Stimulated activated CD8-positive, alpha-beta memory T cell treated with anti-CD3 and anti-CD28 coated beads, Interleukin-15, amount 100 ng/mL, for 24 hours (primary cell): ENCODE results near the gene OTOP2.
A peak's percentile ranks its signal among the peaks of the same experiment; 100 is the strongest.
"Not testable (repeated sequence)": the region's sequence is repeated elsewhere in the genome, so short reads cannot be mapped to it uniquely, and the experiment has no call there.

ENCODE experiments used
- DNase-seq: peaks from one replicate; pipeline ENCODE4 v3.0.0-alpha.2; 2020; ENCODE audit warnings: low read depth

The OTOP2 gene

GRCh38 chr17:74901353-74902135, 22.5 kb upstream of the OTOP2 start:
- DNase-seq = no peak

DNA sequence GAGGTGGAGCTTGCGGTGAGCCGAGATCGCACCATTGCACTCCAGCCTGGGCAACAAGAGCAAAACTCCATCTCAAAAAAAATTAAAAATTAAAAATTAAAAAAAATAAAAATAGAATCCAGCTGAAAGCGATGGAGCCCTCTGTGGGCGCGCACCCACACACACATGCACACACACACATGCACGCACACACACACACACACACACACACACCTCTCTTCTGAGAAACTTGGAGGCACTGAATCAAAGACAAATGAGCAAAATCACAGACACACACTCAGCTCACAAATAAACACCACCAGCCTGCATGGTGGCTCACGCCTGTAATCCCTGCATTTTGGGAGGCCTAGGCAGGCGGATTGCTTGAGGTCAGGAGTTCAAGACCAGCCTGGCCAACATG, 21.0 kb upstream of the OTOP2 start:
- DNase-seq = no peak

GRCh38 chr17:74903671-74904070, 20.4 kb upstream of the OTOP2 start:
- no peak for DNase-seq

DNA sequence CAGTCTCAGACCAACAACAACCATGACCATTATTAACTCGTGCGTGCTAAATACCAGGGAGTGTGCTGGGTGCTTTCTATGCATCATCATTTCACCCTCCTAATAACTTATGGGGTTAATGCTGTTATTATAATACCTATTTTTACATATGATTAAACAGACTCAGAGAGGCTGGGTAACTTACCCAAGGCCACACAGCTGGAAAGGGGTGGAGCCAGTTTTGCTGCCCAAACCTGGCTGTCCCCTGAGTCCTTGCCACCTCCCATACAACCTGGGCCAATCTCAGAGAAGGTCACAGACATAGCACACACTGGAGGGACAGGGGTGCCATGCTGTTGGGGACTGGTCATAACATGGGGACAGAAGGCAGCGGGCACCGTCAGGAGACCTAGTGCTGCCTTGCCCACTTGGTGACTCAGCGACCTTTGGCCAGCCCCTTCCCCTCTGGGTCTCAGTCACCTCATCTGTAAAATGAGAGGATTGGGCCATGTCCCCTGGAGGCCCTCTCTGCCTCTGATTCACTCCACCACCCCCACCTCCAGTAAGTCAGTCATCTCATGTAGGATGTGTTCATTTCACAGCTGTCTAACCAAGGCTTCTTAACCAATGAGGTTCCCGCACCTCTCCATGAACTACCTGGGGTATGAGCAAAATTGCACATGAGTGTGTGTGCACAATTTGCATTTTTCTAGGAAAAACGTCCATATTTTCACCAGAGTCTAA, 19.2 kb upstream of the OTOP2 start:
- DNase-seq = no peak

- not testable (repeated sequence) for DNase-seq
Observed at GRCh38 chr17:74906214-74906793, 17.8 kb upstream of the OTOP2 start.

- no peak for DNase-seq
Observed at GRCh38 chr17:74907012-74907411, 17.1 kb upstream of the OTOP2 start.

DNA sequence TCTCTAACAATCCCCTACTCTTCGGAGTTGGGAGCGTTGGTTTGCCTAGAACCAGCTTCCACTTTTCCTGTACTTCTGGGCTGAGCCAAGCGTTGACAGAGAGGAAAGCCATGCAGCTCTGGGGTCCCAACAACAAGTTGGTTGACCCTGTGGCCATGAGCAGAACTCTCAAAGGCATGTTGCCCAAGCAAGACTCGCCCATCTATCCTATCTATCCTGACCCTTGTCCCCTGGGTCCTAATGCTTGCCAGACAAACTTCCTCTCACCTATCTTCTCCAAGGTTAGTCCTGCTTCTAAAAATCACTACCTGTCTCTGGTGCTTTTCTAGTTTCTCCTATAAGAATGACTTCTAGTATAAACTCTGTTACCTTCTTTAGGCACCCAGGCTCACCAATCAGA, 15.0 kb upstream of the OTOP2 start:
- not testable (repeated sequence) for DNase-seq

DNA sequence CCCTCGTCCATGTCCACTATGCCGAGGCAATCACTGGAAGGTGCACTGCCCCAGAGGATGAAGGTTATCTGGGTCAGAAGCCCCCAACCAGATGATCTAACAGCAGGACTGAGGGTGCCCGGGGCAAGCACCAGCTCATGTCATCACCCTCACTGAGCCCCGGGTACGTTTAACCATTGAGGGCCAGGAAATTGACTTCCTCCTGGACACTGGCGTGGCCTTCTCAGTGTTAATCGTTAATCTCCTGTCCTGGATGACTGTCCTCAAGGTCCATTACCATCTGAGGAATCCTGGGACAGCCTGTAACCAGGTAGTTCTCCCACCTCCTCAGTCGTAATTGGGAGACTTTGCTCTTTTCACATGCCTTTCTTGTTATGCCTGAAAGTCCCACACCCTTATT, 12.7 kb upstream of the OTOP2 start:
- DNase-seq = not testable (repeated sequence)

DNA sequence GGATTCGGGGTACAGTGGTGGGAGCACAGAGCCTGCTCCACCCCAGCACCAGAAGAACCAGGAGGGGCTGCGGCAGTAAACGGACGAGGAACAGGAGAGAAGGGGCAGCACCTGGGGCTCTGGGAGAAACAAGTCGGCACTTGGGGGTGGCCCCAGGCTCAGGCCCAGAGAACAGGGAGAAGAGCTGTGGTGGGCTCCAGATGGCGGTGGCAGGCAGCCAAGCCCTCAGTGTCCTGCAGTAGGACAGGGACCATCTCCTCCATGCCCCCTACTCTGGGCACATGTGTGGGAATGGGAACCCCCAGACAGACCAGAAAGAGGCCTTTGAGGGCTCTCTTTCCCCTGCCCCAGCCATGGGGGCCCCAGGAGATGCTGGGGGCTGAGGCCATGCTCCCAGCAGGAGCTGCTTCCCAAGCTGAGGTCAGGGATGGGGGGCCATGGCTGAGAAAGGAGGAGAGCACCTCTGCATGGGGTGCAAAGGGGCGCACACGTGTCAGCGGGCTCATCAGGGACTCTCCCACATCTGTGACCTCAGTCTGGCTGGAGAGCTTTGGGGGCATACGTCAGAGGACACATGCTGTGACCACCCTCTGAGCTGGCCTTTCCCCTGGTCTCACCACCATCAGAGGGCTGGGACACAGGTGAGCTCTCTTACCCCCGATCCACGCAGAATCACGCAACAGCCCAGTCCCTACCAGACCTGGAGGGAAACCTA, 7.8 kb upstream of the OTOP2 start:
- no peak for DNase-seq

DNA sequence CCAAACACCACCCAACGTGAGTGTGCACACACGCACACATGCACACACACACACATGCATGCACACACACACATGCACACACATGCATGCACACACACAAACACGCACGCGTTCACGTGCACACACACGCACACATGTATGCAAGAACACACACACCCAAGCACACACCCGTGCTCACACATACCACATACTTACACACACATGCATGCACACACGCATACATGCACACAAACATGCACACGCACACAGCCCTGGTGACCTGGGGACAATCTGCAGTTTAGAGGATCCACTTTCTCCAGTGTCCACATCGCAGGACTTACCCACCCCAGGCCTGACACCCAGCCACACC, 7.2 kb upstream of the OTOP2 start:
- DNase-seq = no peak

DNA sequence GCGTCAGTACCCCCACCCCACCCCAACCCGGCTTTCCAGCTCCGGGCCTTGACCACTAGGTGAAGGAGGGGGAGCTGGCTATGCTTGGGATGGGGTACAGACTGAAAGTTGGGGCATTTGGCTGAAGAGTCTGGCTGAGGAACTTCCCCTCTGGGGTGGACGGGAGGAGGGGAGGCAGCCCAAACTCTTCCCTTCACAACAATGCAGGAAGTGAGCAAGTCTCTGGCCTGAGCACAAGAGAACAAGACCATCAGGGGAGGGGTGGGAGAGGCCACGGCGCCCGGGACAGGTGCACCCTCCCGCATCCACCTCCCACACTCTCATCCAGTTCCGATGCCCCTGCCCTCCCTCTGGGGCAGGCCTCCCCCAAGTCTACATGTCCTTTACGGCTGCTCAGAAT, 6.6 kb upstream of the OTOP2 start:
- no peak for DNase-seq

- no peak for DNase-seq
Observed at GRCh38 chr17:74918906-74919305, 5.2 kb upstream of the OTOP2 start.

DNA sequence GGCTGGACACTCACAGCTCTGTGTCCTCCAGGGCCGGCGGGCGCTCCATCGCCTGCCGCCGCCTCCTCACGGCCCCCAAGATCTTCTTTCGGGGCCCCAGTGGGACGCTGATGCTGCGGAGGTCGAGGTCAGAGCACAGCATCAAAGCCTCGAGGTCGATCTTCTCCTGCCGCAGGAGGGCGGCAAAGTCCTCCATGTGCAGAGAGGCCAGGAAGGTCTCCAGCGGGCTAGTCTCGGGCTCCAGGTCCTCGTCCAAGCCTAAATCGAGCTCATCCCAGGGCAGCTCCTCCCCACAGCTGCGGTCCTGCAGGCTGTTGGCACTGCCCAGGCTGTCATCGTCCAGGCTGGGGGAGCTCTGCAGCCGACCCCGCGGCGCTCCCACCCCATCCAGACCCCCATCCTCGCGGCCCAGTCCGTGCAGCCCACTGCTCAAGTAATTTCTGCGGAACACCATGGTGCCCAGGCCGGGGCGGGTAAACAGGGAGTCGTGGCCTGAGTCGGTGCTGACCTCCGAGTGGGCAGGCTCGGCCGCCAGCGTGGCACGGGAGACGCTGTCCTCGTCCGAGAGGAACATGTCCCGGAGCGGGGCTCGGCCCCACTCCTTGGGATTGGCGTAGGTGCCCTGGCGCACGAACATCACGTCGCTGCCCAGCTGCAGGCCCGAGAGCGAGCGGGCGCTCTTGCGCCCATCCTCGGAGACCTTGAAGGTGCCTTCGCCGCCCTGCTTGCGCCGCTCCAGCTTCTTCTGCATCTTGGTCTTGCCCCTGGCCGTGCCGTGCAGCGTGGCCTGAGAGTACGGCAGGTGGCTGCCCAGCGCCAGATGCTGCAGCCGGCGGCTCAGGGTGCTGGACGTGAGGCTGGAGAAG, 4.4 kb upstream of the OTOP2 start:
- no peak for DNase-seq

- no peak for DNase-seq
Observed at GRCh38 chr17:74920306-74920620, 3.8 kb upstream of the OTOP2 start.

DNA sequence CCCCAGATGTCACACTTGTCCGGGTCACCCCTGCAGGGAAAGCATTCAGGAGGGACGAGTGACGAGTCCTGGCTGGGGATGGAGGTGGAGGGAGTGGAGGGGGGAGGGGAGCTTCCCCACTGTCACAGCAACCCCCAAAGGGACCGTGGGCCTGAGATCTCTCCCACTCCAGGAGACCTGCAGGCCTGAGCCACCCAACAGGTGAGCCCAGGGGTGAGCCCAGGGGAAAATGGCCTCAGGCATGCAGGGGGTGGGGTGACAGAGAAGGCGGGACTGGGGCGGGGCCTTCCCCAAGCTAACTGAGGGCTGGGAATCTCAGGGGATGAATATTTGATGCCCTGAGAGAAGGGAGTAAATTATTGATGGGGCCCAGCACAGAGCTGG, 3.4 kb upstream of the OTOP2 start:
- no peak for DNase-seq

- DNase-seq = no peak
Observed at GRCh38 chr17:74921026-74921681, 2.9 kb upstream of the OTOP2 start.

DNA sequence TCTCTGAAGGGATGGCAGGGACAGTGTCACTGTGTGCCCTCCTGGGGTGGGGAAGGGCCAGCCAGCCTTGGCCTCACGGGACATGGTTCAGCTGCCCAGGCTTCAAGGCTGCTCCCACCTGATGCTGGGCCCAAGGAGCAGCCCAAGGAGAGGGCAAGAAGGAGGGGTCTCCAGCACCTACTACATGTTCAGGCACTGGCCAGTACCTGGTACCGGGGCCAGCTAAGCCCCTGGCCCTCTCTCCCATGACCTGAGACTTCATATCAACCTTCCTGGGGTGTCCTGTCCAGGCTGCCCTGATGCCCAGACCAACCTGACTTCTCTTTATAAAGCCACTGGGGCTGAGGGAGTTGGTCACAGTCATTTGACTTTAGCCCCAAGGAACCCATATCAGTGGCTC, 2.3 kb upstream of the OTOP2 start:
- DNase-seq = no peak

DNA sequence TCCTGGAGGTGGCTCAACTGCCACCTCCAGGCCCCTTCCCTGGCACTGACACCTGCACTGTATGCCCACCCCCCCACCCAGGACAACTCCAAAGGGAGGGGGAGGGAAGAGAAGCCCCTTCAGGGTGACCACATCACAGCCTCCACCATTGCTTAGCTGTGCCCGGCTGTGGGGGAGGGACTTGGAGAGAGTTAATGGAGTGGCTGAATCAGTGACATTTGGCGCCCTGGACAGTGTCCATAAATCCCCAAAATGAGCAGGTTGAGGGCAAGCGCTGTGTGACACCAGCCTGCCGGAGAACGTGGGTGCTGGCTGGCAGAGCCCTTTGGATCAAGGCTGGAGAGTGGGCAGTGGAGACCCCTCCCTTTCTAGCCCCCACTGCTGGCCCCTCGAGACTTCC, 1.9 kb upstream of the OTOP2 start:
- DNase-seq = no peak

DNA sequence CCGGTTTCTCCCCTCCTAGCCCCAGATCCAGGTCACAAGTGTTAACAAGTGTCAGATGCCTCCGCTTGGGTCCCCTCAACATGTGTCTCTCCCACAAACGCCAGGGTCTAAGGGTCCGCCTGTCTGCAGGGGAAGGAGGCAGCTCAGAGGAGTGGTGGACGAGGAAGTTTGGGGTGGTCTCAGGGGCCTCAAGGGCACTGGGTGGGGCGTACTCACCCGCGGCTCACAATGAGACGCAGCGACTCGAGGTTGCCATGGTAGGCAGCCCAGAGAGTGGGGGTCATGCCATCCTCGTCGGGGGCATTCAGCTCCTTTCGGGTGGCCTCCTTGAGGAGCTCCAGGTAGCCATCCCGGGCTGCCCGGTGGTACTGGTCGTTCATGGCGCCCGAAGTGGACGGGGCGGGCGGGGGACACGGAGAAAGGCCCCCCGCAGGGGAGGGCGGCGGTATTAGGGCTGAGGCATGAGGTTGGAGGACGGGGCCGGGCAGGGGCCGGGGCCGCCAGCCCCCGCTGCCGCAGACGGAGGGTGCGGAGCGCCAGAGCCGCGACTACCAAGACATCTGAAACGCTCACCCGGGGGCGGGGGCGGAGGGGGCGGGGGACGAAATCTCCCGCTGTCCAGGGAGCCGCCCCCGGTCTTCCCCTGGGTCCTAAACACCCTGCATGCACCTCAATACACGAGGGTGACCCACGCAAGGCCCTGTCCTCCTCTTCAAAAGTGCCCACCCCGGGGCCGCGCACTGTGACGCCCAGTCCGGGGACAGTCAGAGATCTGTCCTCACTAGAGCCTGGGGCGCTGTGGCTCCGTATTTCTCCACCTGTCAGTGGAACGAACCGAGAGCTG, 1.2 kb upstream of the OTOP2 start, which contains the start of gene USH1G:
TSS of gene USH1G (minus strand) at position 562 of the 844 bp plus-strand sequence. CDS start at position 380, 182 bp downstream.
- DNase-seq = no peak

DNA sequence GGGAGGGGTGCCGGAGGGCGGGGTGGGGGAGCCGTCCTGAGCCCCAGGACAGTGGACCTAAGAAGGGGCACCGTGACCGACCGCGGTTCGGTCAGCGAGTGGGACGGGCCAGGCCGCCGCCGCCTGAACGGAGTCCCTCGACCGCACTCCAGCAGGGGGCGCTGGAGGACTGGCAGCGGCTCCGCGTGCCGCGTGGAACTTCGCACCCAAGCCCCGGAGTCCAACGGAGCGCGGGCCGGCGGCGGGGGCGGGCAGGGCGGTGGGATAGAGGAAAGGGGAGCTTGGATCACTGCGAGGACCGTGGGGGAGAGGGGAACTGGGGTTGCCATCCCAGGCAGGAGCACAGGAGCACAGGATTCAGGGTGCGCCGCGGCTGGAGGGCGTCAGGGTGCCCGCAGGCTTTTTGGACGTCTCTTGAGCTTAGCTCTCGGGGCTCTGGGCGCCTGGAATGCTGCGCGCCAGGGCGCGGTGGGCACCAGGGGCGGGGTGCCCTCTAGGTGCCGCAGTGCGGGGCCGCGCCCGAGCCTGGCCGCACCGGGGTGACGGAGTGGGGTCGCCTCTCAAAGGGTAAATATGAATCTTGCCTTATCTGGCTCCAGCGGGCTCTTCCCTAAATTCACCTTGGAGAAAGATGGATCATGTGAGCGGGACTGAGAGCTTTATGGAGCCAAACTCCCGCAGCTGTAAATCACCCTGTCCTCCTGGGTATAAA, 379 bp upstream of the OTOP2 start:
- peak; percentile 66 for DNase-seq
